Kidney epithelial cell (primary cell): ENCODE measurements around the gene NFATC2. TPM values are rescaled to one million over a fixed set of nuclear protein-coding genes. Genes with fewer than 3 reads are reported as not detected.

ENCODE experiments used
- DNase-seq: peaks from one replicate; pipeline ENCODE4 v3.0.0-alpha.2; 2010; ENCODE audit warnings: low read depth
- H3K27me3 ChIP-seq: 2 replicates; pipeline ENCODE4 v1.6.0; 2011; ENCODE audit warnings: low read length; ENCODE audit not compliant: control insufficient read depth, insufficient read depth
- H3K36me3 ChIP-seq: 2 replicates; pipeline ENCODE4 v1.5.1; 2011; ENCODE audit warnings: low read length; ENCODE audit not compliant: control insufficient read depth, insufficient read depth
- H3K4me3 ChIP-seq: 2 replicates; pipeline ENCODE4 v1.5.1; 2011; ENCODE audit warnings: low read depth, mild to moderate bottlenecking, control low read depth, low read length
- total RNA-seq: library from RNA; depleted of rRNA; stranded (reverse); fragments of >200 nt; gene quantifications from 2 replicates; pipeline ENCODE4 v1.2.3, GENCODE V29; 2015
- TF ChIP-seq, protein P1 (sequence below): IDR thresholded peaks from 2 replicates; pipeline ENCODE4 v1.5.1; 2011; ENCODE audit warnings: mild to moderate bottlenecking, moderate library complexity, low read length, control low read depth, inconsistent platforms; ENCODE audit not compliant: insufficient read depth, poor library complexity, severe bottlenecking

The NFATC2 gene
- total RNA-seq, 1 donor from 2014 or later = 2.9 TPM

DNA sequence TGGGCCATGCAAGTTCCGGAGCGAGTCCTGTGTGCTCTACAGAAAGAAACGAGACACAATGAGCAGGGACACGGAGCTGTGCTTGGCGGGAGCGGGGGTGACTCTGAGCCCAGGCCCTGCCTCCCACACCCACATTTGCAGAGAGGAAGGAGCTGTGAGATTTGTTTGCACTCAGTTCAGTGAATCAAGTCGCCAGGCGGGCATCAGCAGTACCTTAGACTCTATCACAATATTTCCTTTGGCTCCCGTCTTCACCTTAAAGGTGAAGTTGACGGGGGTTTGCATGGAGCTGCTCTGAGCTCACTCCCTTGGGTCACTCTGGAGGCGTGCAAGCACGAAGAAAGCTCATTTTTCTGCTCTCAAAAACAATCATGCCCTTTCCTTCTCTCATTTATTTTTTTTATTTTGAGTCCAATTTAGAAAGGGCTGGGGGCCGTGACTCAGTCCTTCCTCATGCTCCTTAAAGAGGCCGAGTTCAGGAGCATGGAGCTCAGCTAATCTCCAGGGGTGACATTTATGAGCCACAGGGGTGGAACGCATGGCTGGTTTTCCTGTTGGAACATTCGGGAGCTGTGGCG lies 188.2 kb downstream of the NFATC2 start:
- H3K36me3 ChIP-seq = no peaks in the 10 kb centered on the region
- DNase-seq = no peak
- H3K4me3 ChIP-seq = no peak overlapping the region
- TF ChIP-seq, protein P1, sequence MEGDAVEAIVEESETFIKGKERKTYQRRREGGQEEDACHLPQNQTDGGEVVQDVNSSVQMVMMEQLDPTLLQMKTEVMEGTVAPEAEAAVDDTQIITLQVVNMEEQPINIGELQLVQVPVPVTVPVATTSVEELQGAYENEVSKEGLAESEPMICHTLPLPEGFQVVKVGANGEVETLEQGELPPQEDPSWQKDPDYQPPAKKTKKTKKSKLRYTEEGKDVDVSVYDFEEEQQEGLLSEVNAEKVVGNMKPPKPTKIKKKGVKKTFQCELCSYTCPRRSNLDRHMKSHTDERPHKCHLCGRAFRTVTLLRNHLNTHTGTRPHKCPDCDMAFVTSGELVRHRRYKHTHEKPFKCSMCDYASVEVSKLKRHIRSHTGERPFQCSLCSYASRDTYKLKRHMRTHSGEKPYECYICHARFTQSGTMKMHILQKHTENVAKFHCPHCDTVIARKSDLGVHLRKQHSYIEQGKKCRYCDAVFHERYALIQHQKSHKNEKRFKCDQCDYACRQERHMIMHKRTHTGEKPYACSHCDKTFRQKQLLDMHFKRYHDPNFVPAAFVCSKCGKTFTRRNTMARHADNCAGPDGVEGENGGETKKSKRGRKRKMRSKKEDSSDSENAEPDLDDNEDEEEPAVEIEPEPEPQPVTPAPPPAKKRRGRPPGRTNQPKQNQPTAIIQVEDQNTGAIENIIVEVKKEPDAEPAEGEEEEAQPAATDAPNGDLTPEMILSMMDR = no peak
- H3K27me3 ChIP-seq = no peaks in the 10 kb centered on the region

DNA sequence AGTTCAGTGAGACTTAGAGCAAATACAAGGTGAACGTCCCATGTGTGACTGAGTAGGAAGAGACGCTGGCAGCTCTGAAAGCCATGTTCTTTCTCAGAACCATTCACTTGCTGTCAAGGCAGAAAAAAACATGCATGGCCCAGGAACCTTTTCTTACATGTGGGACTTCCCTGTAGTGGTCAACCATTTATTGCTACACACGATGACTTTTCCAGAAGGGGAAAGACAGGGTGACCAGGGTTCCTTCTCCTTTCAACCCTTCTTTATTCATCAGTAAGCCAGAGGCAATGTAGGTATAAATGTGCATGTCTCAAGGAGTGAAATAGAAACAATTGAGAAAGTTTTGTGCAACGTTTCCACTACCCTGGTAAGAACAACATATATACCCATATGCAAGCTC lies 189.0 kb downstream of the NFATC2 start:
- H3K36me3 ChIP-seq = no peaks in the 10 kb centered on the region
- TF ChIP-seq, protein P1 = no peak
- DNase-seq = no peak
- no peak overlapping the region for H3K4me3 ChIP-seq
- no peaks in the 10 kb centered on the region for H3K27me3 ChIP-seq

DNA sequence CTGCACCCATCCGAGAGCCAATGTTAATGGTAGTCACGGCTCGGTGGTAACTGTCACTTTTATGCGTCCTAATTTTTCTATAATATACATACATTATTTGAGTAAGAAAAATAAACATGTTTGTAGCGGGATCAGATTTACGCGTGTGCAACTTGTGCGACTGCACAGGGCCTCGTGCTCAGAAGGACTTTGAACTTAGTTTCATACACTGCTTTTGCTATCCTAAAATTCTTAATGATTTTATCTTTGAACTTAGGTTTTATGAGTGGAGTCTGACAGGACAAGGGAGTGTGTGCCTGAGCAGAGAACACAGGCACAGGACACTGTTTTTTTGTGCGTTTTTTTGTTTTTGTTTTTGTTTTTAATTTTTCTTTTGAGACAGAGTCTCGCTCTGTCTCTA lies 189.7 kb downstream of the NFATC2 start:
- TF ChIP-seq, protein P1 = no peak
- Histone ChIP-seq H3K36me3 (no peaks in the 10 kb centered on the region), H3K4me3 (no peak overlapping the region), H3K27me3 (no peaks in the 10 kb centered on the region)
- no peak for DNase-seq

DNA sequence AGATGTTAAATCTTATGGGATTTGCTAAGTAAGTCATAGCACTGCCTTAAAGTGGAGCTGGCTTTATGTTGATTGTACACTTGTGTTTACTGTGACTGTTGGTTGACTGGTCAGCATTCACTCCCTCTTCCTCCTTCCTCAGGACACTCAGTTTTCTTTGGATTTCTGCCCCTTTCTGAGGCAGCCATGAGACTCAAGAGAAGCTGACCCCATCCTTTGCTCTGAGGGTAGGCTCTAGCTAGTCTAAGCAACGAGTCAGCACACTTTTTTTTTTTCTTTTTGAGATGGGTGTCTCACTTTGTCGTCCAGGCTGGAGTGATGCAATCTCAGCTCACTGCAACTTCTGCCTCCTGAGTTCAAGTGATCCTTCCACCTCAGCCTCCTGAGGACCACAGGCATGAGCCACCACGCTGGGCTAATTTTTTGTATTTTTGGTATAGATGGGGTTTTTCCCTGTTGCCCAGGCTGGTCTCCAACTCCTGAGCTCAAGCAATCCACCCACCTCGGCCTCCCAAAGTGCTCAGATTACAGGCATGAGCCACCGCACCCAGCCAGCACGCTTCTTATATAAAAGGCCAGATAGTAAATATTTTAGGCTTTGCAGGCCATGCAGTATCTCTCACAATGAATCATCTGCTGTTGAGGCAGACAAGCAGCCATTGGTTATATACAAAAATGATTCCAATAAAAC lies 191.4 kb downstream of the NFATC2 start:
- Histone ChIP-seq H3K36me3 (no peaks in the 10 kb centered on the region), H3K4me3 (no peak overlapping the region), H3K27me3 (no peaks in the 10 kb centered on the region)
- DNase-seq = no peak
- TF ChIP-seq, protein P1 = no peak

DNA sequence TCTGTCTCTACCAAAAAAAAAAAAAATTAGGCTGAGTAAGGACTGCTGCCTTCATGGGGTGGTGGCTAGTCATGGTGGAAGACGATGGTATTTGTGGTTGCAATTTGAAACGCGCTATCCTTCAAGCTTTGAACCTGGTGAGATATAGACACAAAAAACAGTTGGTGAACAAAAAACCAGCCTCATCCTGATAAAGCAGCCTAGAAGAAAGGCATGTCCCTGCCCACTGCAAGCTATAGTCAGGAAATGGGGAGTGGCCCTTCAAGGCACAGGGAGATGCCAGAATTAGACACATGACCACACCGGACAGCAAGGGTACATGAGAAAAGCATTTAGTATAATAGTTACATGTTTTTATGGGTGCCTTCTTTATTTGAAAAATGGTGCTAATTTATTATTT lies 193.6 kb downstream of the NFATC2 start:
- H3K4me3 ChIP-seq = no peak overlapping the region
- TF ChIP-seq, protein P1 = no peak
- H3K27me3 ChIP-seq = no peaks in the 10 kb centered on the region
- H3K36me3 ChIP-seq = no peaks in the 10 kb centered on the region
- no peak for DNase-seq

DNA sequence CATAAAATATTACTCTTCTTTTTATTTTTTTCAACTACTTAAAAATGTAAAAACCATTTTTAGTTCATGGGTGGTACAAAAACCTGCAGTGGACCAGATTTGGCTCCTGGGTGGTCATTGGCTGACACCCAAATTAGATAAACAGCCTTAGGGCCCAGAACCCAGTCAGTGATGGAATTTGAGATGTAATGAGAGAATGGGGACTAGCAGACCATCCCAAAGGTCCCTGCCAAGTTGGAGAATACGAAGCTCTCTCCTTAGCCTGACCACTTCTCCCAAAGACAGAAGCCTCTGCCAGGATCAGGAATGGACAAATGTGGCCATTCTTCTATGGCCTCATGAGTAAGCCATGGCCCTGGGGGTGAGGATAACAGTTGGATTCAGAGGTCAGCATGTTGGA lies 194.7 kb downstream of the NFATC2 start:
- no peak for DNase-seq
- Histone ChIP-seq H3K27me3 (no peaks in the 10 kb centered on the region), H3K36me3 (no peaks in the 10 kb centered on the region), H3K4me3 (no peak overlapping the region)
- TF ChIP-seq, protein P1 = no peak
